Inflammatory macrophage treated with lipopolysaccharide for 1 hour (primary cell): ENCODE measurements around the gene JAG1.

ENCODE experiments used
- DNase-seq, 2 donors: peaks; one replicate each; pipeline ENCODE4 v3.0.0-alpha.2; 2020 to 2022

Gene JAG1

GRCh38 chr20:10696650-10697049 is 22.9 kb upstream of the JAG1 start:
- peak in 1 of 2 donors; percentile 28 for DNase-seq

GRCh38 chr20:10689385-10689784 is 15.6 kb upstream of the JAG1 start:
- DNase-seq: no peak

- DNase-seq: no peak
Measured at GRCh38 chr20:10687895-10688294, 14.1 kb upstream of the JAG1 start.

GRCh38 chr20:10686356-10687133 is 12.7 kb upstream of the JAG1 start:
- DNase-seq: no peak

GRCh38 chr20:10683537-10683936 is 9.7 kb upstream of the JAG1 start:
- no peak for DNase-seq

GRCh38 chr20:10682939-10683338 is 9.1 kb upstream of the JAG1 start:
- peak; percentile 17 to 71 for DNase-seq

- DNase-seq: no peak
Measured at GRCh38 chr20:10681494-10681893, 7.7 kb upstream of the JAG1 start.

GRCh38 chr20:10680571-10680970 is 6.8 kb upstream of the JAG1 start:
- no peak for DNase-seq

GRCh38 chr20:10679269-10679668 is 5.5 kb upstream of the JAG1 start:
- no peak for DNase-seq

- DNase-seq: peak; percentile 41 to 59
Measured at GRCh38 chr20:10676518-10676917, 2.7 kb upstream of the JAG1 start.

GRCh38 chr20:10675450-10675848 is 1.6 kb upstream of the JAG1 start:
- DNase-seq: no peak

- peak; percentile 60 to 65 for DNase-seq
Measured at GRCh38 chr20:10674684-10675449, 1.1 kb upstream of the JAG1 start.

- DNase-seq: no peak
Measured at GRCh38 chr20:10673176-10673841, 490 bp downstream of the JAG1 start.

- DNase-seq: peak; percentile 40 to 49
Measured at GRCh38 chr20:10672624-10673127, 1.1 kb downstream of the JAG1 start.

- peak; percentile 23 to 81 for DNase-seq
Measured at GRCh38 chr20:10671919-10672623, 1.7 kb downstream of the JAG1 start.

- peak; percentile 82 to 95 for DNase-seq
Measured at GRCh38 chr20:10671221-10671918, 2.4 kb downstream of the JAG1 start.

- no peak for DNase-seq
Measured at GRCh38 chr20:10670501-10671220, 3.1 kb downstream of the JAG1 start.

GRCh38 chr20:10669843-10670446 is 3.9 kb downstream of the JAG1 start:
- DNase-seq: no peak

- DNase-seq: no peak
Measured at GRCh38 chr20:10668677-10669368, 5.0 kb downstream of the JAG1 start.

GRCh38 chr20:10667560-10668167 is 6.1 kb downstream of the JAG1 start:
- no peak for DNase-seq
